Neural crest cell (in vitro differentiated cells): ENCODE data around the gene RGS21. TPM values are rescaled to one million over a fixed set of nuclear protein-coding genes. Genes with fewer than 3 reads are reported as not detected.

Experiments
- DNase-seq: peaks from one replicate; pipeline ENCODE4 v3.0.0; 2021; ENCODE audit warnings: low read depth, mixed read lengths, low spot score
- H3K27ac Mint-ChIP-seq: one replicate; pipeline ENCODE4 v1.8.0; 2021; ENCODE audit warnings: mild to moderate bottlenecking, mixed read lengths; ENCODE audit not compliant: unreplicated experiment
- H3K27me3 Mint-ChIP-seq: 2 replicates; pipeline ENCODE4 v1.8.0; 2021; ENCODE audit warnings: low read depth, mild to moderate bottlenecking, mixed read lengths
- H3K36me3 Mint-ChIP-seq: 2 replicates; pipeline ENCODE4 v1.8.0; 2021; ENCODE audit warnings: low read depth, mild to moderate bottlenecking, mixed read lengths
- H3K4me1 Mint-ChIP-seq: 2 replicates; pipeline ENCODE4 v1.8.0; 2021; ENCODE audit warnings: mixed read lengths
- H3K4me3 Mint-ChIP-seq: one replicate; pipeline ENCODE4 v1.8.0; 2021; ENCODE audit warnings: mild to moderate bottlenecking, mixed read lengths
- H3K9me3 Mint-ChIP-seq: 2 replicates; pipeline ENCODE4 v1.8.0; 2021; ENCODE audit warnings: mixed read lengths
- total RNA-seq: library from RNA; stranded (reverse); gene quantifications from 2 replicates; pipeline ENCODE4 v1.2.1, GENCODE V29; 2021
- TF ChIP-seq, protein P1 (sequence below): fragments of 200-600 bp; sonication (generic); conservative IDR thresholded peaks from 2 replicates; pipeline ENCODE4 v1.5.0; 2021; ENCODE audit warnings: antibody characterized with exemption, mild to moderate bottlenecking

RGS21 gene
- total RNA-seq, 1 donor from 2014 or later = not detected

- no peaks in the 10 kb centered on the region for H3K27me3 Mint-ChIP-seq
- TF ChIP-seq, protein P1, sequence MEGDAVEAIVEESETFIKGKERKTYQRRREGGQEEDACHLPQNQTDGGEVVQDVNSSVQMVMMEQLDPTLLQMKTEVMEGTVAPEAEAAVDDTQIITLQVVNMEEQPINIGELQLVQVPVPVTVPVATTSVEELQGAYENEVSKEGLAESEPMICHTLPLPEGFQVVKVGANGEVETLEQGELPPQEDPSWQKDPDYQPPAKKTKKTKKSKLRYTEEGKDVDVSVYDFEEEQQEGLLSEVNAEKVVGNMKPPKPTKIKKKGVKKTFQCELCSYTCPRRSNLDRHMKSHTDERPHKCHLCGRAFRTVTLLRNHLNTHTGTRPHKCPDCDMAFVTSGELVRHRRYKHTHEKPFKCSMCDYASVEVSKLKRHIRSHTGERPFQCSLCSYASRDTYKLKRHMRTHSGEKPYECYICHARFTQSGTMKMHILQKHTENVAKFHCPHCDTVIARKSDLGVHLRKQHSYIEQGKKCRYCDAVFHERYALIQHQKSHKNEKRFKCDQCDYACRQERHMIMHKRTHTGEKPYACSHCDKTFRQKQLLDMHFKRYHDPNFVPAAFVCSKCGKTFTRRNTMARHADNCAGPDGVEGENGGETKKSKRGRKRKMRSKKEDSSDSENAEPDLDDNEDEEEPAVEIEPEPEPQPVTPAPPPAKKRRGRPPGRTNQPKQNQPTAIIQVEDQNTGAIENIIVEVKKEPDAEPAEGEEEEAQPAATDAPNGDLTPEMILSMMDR = no peak
- no peak for DNase-seq
- H3K9me3 Mint-ChIP-seq = no peaks in the 10 kb centered on the region
- no peaks in the 10 kb centered on the region for H3K36me3 Mint-ChIP-seq
- H3K27ac Mint-ChIP-seq = no peak overlapping the region
- H3K4me1 Mint-ChIP-seq = no peaks in the 10 kb centered on the region
- H3K4me3 Mint-ChIP-seq = no peak overlapping the region
Observed at GRCh38 chr1:192376374-192376773, 59.6 kb downstream of the RGS21 start.

- DNase-seq = no peak
- TF ChIP-seq, protein P1 = no peak
- Mint-ChIP-seq H3K36me3 (no peaks in the 10 kb centered on the region), H3K27me3 (no peaks in the 10 kb centered on the region), H3K4me1 (no peaks in the 10 kb centered on the region), H3K4me3 (no peak overlapping the region), H3K27ac (no peak overlapping the region), H3K9me3 (no peaks in the 10 kb centered on the region)
Observed at GRCh38 chr1:192378276-192378675, 61.5 kb downstream of the RGS21 start.

DNA sequence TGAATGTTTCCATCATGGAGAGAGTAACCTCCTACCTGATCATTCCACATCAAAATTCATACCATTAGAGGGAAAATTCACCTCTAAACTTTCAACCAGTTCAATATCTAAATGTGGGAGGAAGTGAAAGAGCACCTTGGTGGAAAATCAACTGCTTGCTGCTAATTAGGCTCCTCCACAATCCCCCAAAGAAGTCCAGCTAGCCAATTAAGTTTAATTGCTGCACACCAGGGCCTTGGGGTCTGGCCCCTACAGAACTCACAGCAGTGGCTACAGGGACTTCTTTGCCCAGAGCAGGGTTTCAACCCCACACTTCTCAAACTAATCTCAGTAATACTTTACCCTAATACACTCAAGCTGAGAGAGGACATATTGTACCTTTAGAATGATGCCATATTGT, 62.1 kb downstream of the RGS21 start:
- TF ChIP-seq, protein P1 = no peak
- no peak for DNase-seq
- Mint-ChIP-seq H3K4me1 (no peaks in the 10 kb centered on the region), H3K4me3 (no peak overlapping the region), H3K27ac (no peak overlapping the region), H3K27me3 (no peaks in the 10 kb centered on the region), H3K36me3 (no peaks in the 10 kb centered on the region), H3K9me3 (no peaks in the 10 kb centered on the region)

GRCh38 chr1:192379554-192379953, 62.8 kb downstream of the RGS21 start:
- Mint-ChIP-seq H3K4me3 (no peak overlapping the region), H3K9me3 (peaks cover under 1% of the 10 kb centered on the region)

GRCh38 chr1:192382758-192383157, 66.0 kb downstream of the RGS21 start:
- Mint-ChIP-seq H3K4me1 (no peaks in the 10 kb centered on the region), H3K27me3 (no peaks in the 10 kb centered on the region), H3K27ac (no peak overlapping the region), H3K4me3 (no peak overlapping the region), H3K36me3 (no peaks in the 10 kb centered on the region), H3K9me3 (peaks cover 5% of the 10 kb centered on the region)
- TF ChIP-seq, protein P1 = no peak
- DNase-seq = no peak

More at GRCh38 chr1:192379554-192379953, 62.8 kb downstream of the RGS21 start:
- Mint-ChIP-seq H3K4me1 (no peaks in the 10 kb centered on the region), H3K36me3 (no peaks in the 10 kb centered on the region), H3K27me3 (no peaks in the 10 kb centered on the region), H3K27ac (no peak overlapping the region)
- TF ChIP-seq, protein P1 = no peak
- no peak for DNase-seq
